GM23338 (cell line): ENCODE results near the gene DPYSL5. TPM values are rescaled to one million over a fixed set of nuclear protein-coding genes. Genes with fewer than 3 reads are reported as not detected.

ENCODE experiments used
- ATAC-seq: fragments of 200-7000 bp; cut with Tn5 transposase; 3 replicates; pipeline ENCODE4 v1.9.1; 2020
- DNase-seq: peaks from one replicate; pipeline ENCODE4 v3.0.0-alpha.2; 2015; ENCODE audit warnings: low spot score
- H2AFZ ChIP-seq: fragments of 200-600 bp; sonication (generic); 2 replicates; pipeline ENCODE4 v1.8.0; 2016; ENCODE audit warnings: antibody characterized with exemption, mild to moderate bottlenecking, moderate library complexity
- H3F3A ChIP-seq: fragments of 200-600 bp; sonication (generic); replicated peaks from 2 replicates; pipeline ENCODE4 v1.8.0; 2017; ENCODE audit warnings: antibody characterized with exemption, mixed run types, low read depth
- H3K27ac ChIP-seq: fragments of 200-600 bp; sonication (generic); 2 replicates; pipeline ENCODE4 v1.6.1; 2016; ENCODE audit warnings: low read depth
- H3K27me3 ChIP-seq: fragments of 200-600 bp; sonication (generic); 2 replicates; pipeline ENCODE4 v1.8.0; 2016; ENCODE audit warnings: mild to moderate bottlenecking, mixed run types, moderate library complexity; ENCODE audit not compliant: insufficient read depth
- H3K36me3 ChIP-seq: fragments of 200-600 bp; sonication (generic); 2 replicates; pipeline ENCODE4 v1.8.0; 2016; ENCODE audit warnings: mild to moderate bottlenecking; ENCODE audit not compliant: insufficient read depth
- H3K4me1 ChIP-seq: fragments of 200-600 bp; sonication (generic); 2 replicates; pipeline ENCODE4 v1.8.0; 2016; ENCODE audit warnings: mild to moderate bottlenecking, moderate library complexity; ENCODE audit not compliant: insufficient read depth
- H3K4me2 ChIP-seq: fragments of 200-600 bp; sonication (generic); 2 replicates; pipeline ENCODE4 v1.7.1; 2017; ENCODE audit warnings: mixed run types
- H3K4me3 ChIP-seq: fragments of 200-600 bp; sonication (generic); 2 replicates; pipeline ENCODE4 v1.6.1; 2016; ENCODE audit warnings: mixed run types
- H3K79me2 ChIP-seq: fragments of 200-600 bp; sonication (generic); replicated peaks from 2 replicates; pipeline ENCODE4 v1.8.0; 2017; ENCODE audit warnings: mild to moderate bottlenecking; ENCODE audit not compliant: insufficient read depth
- H3K9me2 ChIP-seq: fragments of 200-600 bp; sonication (generic); 2 replicates; pipeline ENCODE4 v1.8.0; 2017; ENCODE audit not compliant: insufficient read depth
- H4K20me1 ChIP-seq: fragments of 200-600 bp; sonication (generic); replicated peaks from 2 replicates; pipeline ENCODE4 v1.8.0; 2017; ENCODE audit warnings: mild to moderate bottlenecking; ENCODE audit not compliant: insufficient read depth
- H3K27ac Mint-ChIP-seq: 2 replicates; pipeline ENCODE4 v1.8.0; 2020; ENCODE audit warnings: inconsistent platforms, mild to moderate bottlenecking, moderate library complexity, mixed read lengths
- H3K27me3 Mint-ChIP-seq: 3 replicates; pipeline ENCODE4 v1.8.0; 2022; ENCODE audit warnings: low read depth, mild to moderate bottlenecking, moderate library complexity, mixed read lengths, inconsistent platforms; ENCODE audit not compliant: insufficient read depth, poor library complexity
- H3K36me3 Mint-ChIP-seq: 3 replicates; pipeline ENCODE4 v1.8.0; 2021; ENCODE audit warnings: low read depth, mild to moderate bottlenecking, inconsistent platforms, moderate library complexity, mixed read lengths
- H3K4me1 Mint-ChIP-seq: 3 replicates; pipeline ENCODE4 v1.8.0; 2020; ENCODE audit warnings: mild to moderate bottlenecking, inconsistent platforms, mixed read lengths
- H3K4me3 Mint-ChIP-seq: 3 replicates; pipeline ENCODE4 v1.8.0; 2021; ENCODE audit warnings: moderate library complexity, mild to moderate bottlenecking, inconsistent platforms, mixed read lengths
- H3K9me3 Mint-ChIP-seq: 3 replicates; pipeline ENCODE4 v1.8.0; 2020; ENCODE audit warnings: moderate library complexity, mild to moderate bottlenecking, inconsistent platforms, mixed read lengths
- CREB1 ChIP-seq: fragments of 250-450 bp; sonication (Bioruptor Pico); IDR thresholded peaks from 2 replicates; pipeline ENCODE4 v1.5.0; 2020; ENCODE audit warnings: low read depth, mild to moderate bottlenecking, moderate library complexity
- CTCF ChIP-seq, 2 experiments: fragments of 200-600 bp in 1 of 2; sonication (generic) in 1 of 2; conservative IDR thresholded peaks; 2 replicates each; pipeline versions ENCODE4 v1.5.1 to v1.6.1; 2016 to 2017; ENCODE audit warnings: antibody characterized with exemption in 2 of 2, low read depth in 2 of 2, mild to moderate bottlenecking in 2 of 2, moderate library complexity in 1 of 2
- EZH2 ChIP-seq: fragments of 200-600 bp; sonication (generic); IDR thresholded peaks from one replicate; pipeline ENCODE4 v1.8.0; 2017; ENCODE audit warnings: antibody characterized with exemption, mild to moderate bottlenecking, low read depth; ENCODE audit not compliant: unreplicated experiment
- EZH2phosphoT487 ChIP-seq: fragments of 200-600 bp; sonication (generic); IDR thresholded peaks from one replicate; pipeline ENCODE4 v1.8.1; 2018; ENCODE audit warnings: antibody characterized with exemption; ENCODE audit not compliant: unreplicated experiment
- JUNB ChIP-seq: IDR thresholded peaks from one replicate; pipeline ENCODE4 v1.6.1; 2016; ENCODE audit warnings: antibody characterized with exemption; ENCODE audit not compliant: unreplicated experiment
- NANOG ChIP-seq: IDR thresholded peaks from 2 replicates; pipeline ENCODE4 v1.6.1; 2016; ENCODE audit warnings: antibody characterized with exemption, borderline replicate concordance
- POLR2AphosphoS5 ChIP-seq: IDR thresholded peaks from 2 replicates; pipeline ENCODE4 v1.6.1; 2016; ENCODE audit warnings: antibody characterized with exemption, low read depth
- REST ChIP-seq: IDR thresholded peaks from one replicate; pipeline ENCODE4 v1.6.1; 2018; ENCODE audit warnings: antibody characterized with exemption; ENCODE audit not compliant: unreplicated experiment
- STAT1 ChIP-seq: IDR thresholded peaks from one replicate; pipeline ENCODE4 v1.6.1; 2016; ENCODE audit warnings: antibody characterized with exemption; ENCODE audit not compliant: unreplicated experiment
- ZNF114 ChIP-seq: fragments of 250-450 bp; sonication (Bioruptor Pico); IDR thresholded peaks from 2 replicates; pipeline ENCODE4 v1.5.0; 2020; ENCODE audit warnings: mild to moderate bottlenecking, moderate library complexity
- ZNF331 ChIP-seq: fragments of 250-450 bp; sonication (Bioruptor Pico); IDR thresholded peaks from 2 replicates; pipeline ENCODE4 v1.5.0; 2020; ENCODE audit warnings: low read depth, mild to moderate bottlenecking, moderate library complexity
- ZNF462 ChIP-seq: fragments of 250-450 bp; sonication (Bioruptor Pico); IDR thresholded peaks from 2 replicates; pipeline ENCODE4 v1.5.0; 2020; ENCODE audit warnings: mild to moderate bottlenecking, moderate library complexity
- polyA plus RNA-seq: library from polyadenylated mRNA; unstranded; fragments of >200 nt; fragmentation: Nextera tagmentation; extraction: Ambion mirVana; gene quantifications from 2 replicates; pipeline ENCODE4 v1.2.1, GENCODE V29; 2016
- total RNA-seq: library from RNA; depleted of rRNA; stranded (reverse); fragments of >200 nt; shearing (Covaris generic); gene quantifications from 2 replicates; pipeline ENCODE4 v1.2.3, GENCODE V29; 2014
- TF ChIP-seq, protein P1 (sequence below): IDR thresholded peaks from 2 replicates; pipeline ENCODE4 v1.6.1; 2016; ENCODE audit warnings: antibody characterized with exemption

DPYSL5 gene
- total and polyA plus RNA-seq, 2 experiments from 2014 or later = 3.1 to 8.1 TPM

- H3K9me3 Mint-ChIP-seq = no peaks in the 10 kb centered on the region
- H3K27ac Mint-ChIP-seq = no peak overlapping the region
These were observed 143.8 kb downstream of the DPYSL5 start for GRCh38 chr2:26991717-26992116.

More at GRCh38 chr2:26991717-26992116, 143.8 kb downstream of the DPYSL5 start:
- H3K4me3 ChIP-seq = no peak overlapping the region
- H3K27me3 ChIP-seq = no peaks in the 10 kb centered on the region
- H4K20me1 ChIP-seq = no peaks in the 10 kb centered on the region; the same call in 1 of the 2 replicates
- no peak overlapping the region for H3K4me2 ChIP-seq
- H3K4me1 ChIP-seq = no peaks in the 10 kb centered on the region
- no peaks in the 10 kb centered on the region for H3K79me2 ChIP-seq
- H2AFZ ChIP-seq = no peak overlapping the region
- H3K4me3 Mint-ChIP-seq = no peak overlapping the region
- TF ChIP-seq REST (no peak), EZH2 (no peak), ZNF114 (CRISPR knock-in tag) (no peak), ZNF462 (CRISPR knock-in tag) (no peak), POLR2AphosphoS5 (no peak), CTCF (conservative IDR thresholded peaks at IDR 0.05; ENCODE audit: low read depth in 2 of 2) (no peak), ZNF331 (CRISPR knock-in tag) (no peak), JUNB (no peak), CREB1 (CRISPR knock-in tag) (no peak), EZH2phosphoT487 (no peak), STAT1 (no peak), NANOG (no peak)
- TF ChIP-seq, protein P1, sequence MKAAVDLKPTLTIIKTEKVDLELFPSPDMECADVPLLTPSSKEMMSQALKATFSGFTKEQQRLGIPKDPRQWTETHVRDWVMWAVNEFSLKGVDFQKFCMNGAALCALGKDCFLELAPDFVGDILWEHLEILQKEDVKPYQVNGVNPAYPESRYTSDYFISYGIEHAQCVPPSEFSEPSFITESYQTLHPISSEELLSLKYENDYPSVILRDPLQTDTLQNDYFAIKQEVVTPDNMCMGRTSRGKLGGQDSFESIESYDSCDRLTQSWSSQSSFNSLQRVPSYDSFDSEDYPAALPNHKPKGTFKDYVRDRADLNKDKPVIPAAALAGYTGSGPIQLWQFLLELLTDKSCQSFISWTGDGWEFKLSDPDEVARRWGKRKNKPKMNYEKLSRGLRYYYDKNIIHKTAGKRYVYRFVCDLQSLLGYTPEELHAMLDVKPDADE = no peak
- H3K36me3 Mint-ChIP-seq = no peaks in the 10 kb centered on the region
- no peaks in the 10 kb centered on the region for H3F3A ChIP-seq
- peaks cover 1% of the 10 kb centered on the region for H3K27me3 Mint-ChIP-seq
- H3K36me3 ChIP-seq = no peaks in the 10 kb centered on the region
- H3K4me1 Mint-ChIP-seq = peaks cover 2% of the 10 kb centered on the region; the same call in 1 of the 3 replicates
- no peaks in the 10 kb centered on the region for H3K9me2 ChIP-seq
- ATAC-seq (no peak), DNase-seq (no peak)
- no peak overlapping the region for H3K27ac ChIP-seq
